SU-DHL-6 (cell line): ENCODE measurements around the gene ROBO2.

ENCODE experiments used
- H2AFZ ChIP-seq: fragments of 200-600 bp; sonication (generic); 2 replicates; pipeline ENCODE4 v1.6.1; 2014; ENCODE audit warnings: low read depth, mild to moderate bottlenecking, moderate library complexity, mixed read lengths, antibody characterized with exemption, low read length; ENCODE audit not compliant: severe bottlenecking
- H3F3A ChIP-seq: fragments of 200-600 bp; shearing (Covaris generic); 2 replicates; pipeline ENCODE4 v1.6.0; 2016; ENCODE audit warnings: antibody characterized with exemption, mild to moderate bottlenecking; ENCODE audit not compliant: insufficient read depth
- H3K27ac ChIP-seq: fragments of 200-600 bp; sonication (generic); 2 replicates; pipeline ENCODE4 v1.5.1; 2016; ENCODE audit warnings: low read depth, mild to moderate bottlenecking, low read length, moderate library complexity, mixed read lengths
- H3K27me3 ChIP-seq: fragments of 200-600 bp; sonication (generic), shearing (Covaris generic); 2 replicates; pipeline ENCODE4 v1.6.0; 2014; ENCODE audit warnings: mild to moderate bottlenecking, low read length
- H3K36me3 ChIP-seq: fragments of 200-600 bp; sonication (generic); 2 replicates; pipeline ENCODE4 v1.6.1; 2014; ENCODE audit warnings: mild to moderate bottlenecking, low read length, mixed read lengths
- H3K4me2 ChIP-seq: fragments of 300-600, 200-600 bp; shearing (Covaris generic), sonication (generic); 2 replicates; pipeline ENCODE4 v1.6.0; 2014; ENCODE audit warnings: low read length, low read depth, mild to moderate bottlenecking; ENCODE audit not compliant: poor library complexity, severe bottlenecking
- H3K4me3 ChIP-seq: fragments of 200-600 bp; sonication (generic); 2 replicates; pipeline ENCODE4 v1.5.1; 2014; ENCODE audit warnings: antibody characterized with exemption, low read length, mild to moderate bottlenecking, mixed read lengths; ENCODE audit not compliant: insufficient read depth, poor library complexity, severe bottlenecking
- H3K79me2 ChIP-seq: fragments of 200-600 bp; sonication (generic); 2 replicates; pipeline ENCODE4 v1.6.1; 2014; ENCODE audit warnings: mild to moderate bottlenecking, low read length, moderate library complexity; ENCODE audit not compliant: insufficient read depth
- H3K9ac ChIP-seq: fragments of 200-600 bp; sonication (generic); 2 replicates; pipeline ENCODE4 v1.7.0; 2014; ENCODE audit warnings: mild to moderate bottlenecking, low read length
- H3K9me2 ChIP-seq: fragments of 200-600 bp; sonication (generic); replicated peaks from 2 replicates; pipeline ENCODE4 v1.6.1; 2014; ENCODE audit warnings: low read length; ENCODE audit not compliant: insufficient read depth
- H3K9me3 ChIP-seq: fragments of 200-600 bp; sonication (generic); 2 replicates; pipeline ENCODE4 v1.6.1; 2014; ENCODE audit warnings: low read length, mixed read lengths; ENCODE audit not compliant: insufficient read depth
- H4K20me1 ChIP-seq: fragments of 200-600 bp; sonication (generic); 2 replicates; pipeline ENCODE4 v1.6.1; 2014; ENCODE audit warnings: low read depth, mild to moderate bottlenecking, antibody characterized with exemption, low read length, moderate library complexity, mixed read lengths
- CTCF ChIP-seq: fragments of 200-600 bp; sonication (generic); IDR thresholded peaks from one replicate; pipeline ENCODE4 v1.5.1; 2017; ENCODE audit warnings: antibody characterized with exemption, mild to moderate bottlenecking, low read length, moderate library complexity; ENCODE audit not compliant: insufficient read depth, poor library complexity, severe bottlenecking
- EZH2phosphoT487 ChIP-seq: fragments of 200-600 bp; sonication (generic), shearing (Covaris generic); conservative IDR thresholded peaks from 2 replicates; pipeline ENCODE4 v1.6.1; 2018; ENCODE audit warnings: mild to moderate bottlenecking, antibody characterized with exemption, low read length, moderate library complexity, mixed read lengths

ROBO2 gene

GRCh38 chr3:77460326-77460725 lies 420.4 kb downstream of the ROBO2 start:
- no peak overlapping the region for H3K4me3 ChIP-seq
- H3K4me2 ChIP-seq = no peak overlapping the region
- no peak overlapping the region for H3K9ac ChIP-seq
- H3K27me3 ChIP-seq = no peaks in the 10 kb centered on the region
- H4K20me1 ChIP-seq = no peaks in the 10 kb centered on the region
- H3K27ac ChIP-seq = no peak overlapping the region
- no peaks in the 10 kb centered on the region for H3K79me2 ChIP-seq
- no peak overlapping the region for H2AFZ ChIP-seq
- no peak for TF ChIP-seq CTCF
- TF ChIP-seq EZH2phosphoT487 = no peak
- no peaks in the 10 kb centered on the region; the same call in 1 of the 2 replicates for H3K9me2 ChIP-seq
- H3K36me3 ChIP-seq = no peaks in the 10 kb centered on the region
- no peaks in the 10 kb centered on the region for H3K9me3 ChIP-seq
- H3F3A ChIP-seq = no peaks in the 10 kb centered on the region

- no peaks in the 10 kb centered on the region for H3K9me3 ChIP-seq
- no peak overlapping the region for H3K4me3 ChIP-seq
- no peak overlapping the region for H2AFZ ChIP-seq
- no peaks in the 10 kb centered on the region for H3K27me3 ChIP-seq
- H3K4me2 ChIP-seq = no peak overlapping the region
- no peaks in the 10 kb centered on the region for H3K9me2 ChIP-seq
- H4K20me1 ChIP-seq = no peaks in the 10 kb centered on the region
- no peaks in the 10 kb centered on the region for H3K79me2 ChIP-seq
- TF ChIP-seq CTCF = no peak
- no peak for TF ChIP-seq EZH2phosphoT487
- H3F3A ChIP-seq = no peaks in the 10 kb centered on the region
- no peak overlapping the region for H3K27ac ChIP-seq
- no peaks in the 10 kb centered on the region for H3K36me3 ChIP-seq
- no peak overlapping the region for H3K9ac ChIP-seq
Observed at GRCh38 chr3:77462951-77463350, 423.1 kb downstream of the ROBO2 start.

- no peak overlapping the region for H3K9ac ChIP-seq
- no peaks in the 10 kb centered on the region for H3K27me3 ChIP-seq
- no peak overlapping the region for H3K4me3 ChIP-seq
- no peaks in the 10 kb centered on the region for H3F3A ChIP-seq
- H3K79me2 ChIP-seq = no peaks in the 10 kb centered on the region
- H3K9me2 ChIP-seq = no peaks in the 10 kb centered on the region
- H4K20me1 ChIP-seq = no peaks in the 10 kb centered on the region
- H3K9me3 ChIP-seq = no peaks in the 10 kb centered on the region
- H3K27ac ChIP-seq = no peak overlapping the region
- no peak overlapping the region for H2AFZ ChIP-seq
- TF ChIP-seq EZH2phosphoT487 (no peak), CTCF (no peak)
- no peak overlapping the region for H3K4me2 ChIP-seq
- no peaks in the 10 kb centered on the region for H3K36me3 ChIP-seq
Observed at GRCh38 chr3:77464111-77464688, 424.3 kb downstream of the ROBO2 start.
